HCEC 1CT (cell line): ENCODE results near the gene THBS2.
"Not testable (repeated sequence)": the region's sequence is repeated elsewhere in the genome, so short reads cannot be mapped to it uniquely, and the experiment has no call there.

Experiments used
- DNase-seq: peaks from one replicate; pipeline ENCODE4 v3.0.0-alpha.2; 2017

THBS2 gene

DNA sequence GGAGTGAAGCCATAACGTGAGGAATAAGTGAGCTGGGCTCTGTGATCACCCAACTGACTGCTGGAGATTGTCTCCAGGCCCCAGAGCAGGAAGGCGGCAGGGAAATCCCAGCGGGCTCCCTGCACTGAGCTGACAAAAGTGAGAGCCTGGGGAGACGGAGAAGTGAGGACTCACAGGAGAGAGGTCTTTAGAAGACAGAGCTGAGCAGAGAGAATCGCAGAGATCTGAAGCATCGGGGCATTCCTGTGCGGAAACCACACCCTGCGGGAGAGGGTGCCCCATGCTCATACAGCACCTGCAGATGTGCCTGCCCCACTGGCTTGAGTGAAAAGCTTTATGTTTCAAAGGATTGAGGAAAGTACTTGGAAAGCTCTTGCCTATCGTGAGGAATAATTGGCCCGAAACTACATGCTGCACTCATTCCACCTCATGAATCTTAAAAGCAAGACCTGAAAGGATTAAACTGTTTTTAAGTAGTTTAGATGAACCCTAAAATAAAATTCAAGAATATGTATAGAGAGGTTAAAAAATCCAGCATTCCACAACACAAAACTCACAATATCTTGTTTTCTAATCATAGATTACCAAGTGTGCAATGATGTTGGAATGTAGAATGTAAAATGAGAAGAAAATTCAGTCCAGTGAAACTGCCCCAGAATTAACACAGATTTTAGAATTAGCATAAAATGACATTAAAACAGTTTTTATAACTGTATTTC lies 17.7 kb upstream of the THBS2 start:
- DNase-seq, result no peak

DNA sequence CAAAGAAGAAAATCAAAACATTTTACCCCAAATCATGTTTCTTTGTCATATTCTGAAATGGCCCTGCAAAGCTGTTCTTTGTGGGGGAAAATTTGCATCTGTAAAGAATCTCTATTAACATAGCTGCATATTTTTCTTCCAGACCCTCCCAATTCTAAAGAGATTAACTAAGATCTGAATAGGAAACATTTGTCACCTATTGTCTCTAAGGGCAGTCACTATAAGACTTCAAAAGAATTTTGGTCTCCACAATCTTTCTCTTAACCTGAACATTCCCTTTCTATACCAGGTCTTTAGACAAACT lies 16.4 kb upstream of the THBS2 start:
- DNase-seq, result not testable (repeated sequence)

DNA sequence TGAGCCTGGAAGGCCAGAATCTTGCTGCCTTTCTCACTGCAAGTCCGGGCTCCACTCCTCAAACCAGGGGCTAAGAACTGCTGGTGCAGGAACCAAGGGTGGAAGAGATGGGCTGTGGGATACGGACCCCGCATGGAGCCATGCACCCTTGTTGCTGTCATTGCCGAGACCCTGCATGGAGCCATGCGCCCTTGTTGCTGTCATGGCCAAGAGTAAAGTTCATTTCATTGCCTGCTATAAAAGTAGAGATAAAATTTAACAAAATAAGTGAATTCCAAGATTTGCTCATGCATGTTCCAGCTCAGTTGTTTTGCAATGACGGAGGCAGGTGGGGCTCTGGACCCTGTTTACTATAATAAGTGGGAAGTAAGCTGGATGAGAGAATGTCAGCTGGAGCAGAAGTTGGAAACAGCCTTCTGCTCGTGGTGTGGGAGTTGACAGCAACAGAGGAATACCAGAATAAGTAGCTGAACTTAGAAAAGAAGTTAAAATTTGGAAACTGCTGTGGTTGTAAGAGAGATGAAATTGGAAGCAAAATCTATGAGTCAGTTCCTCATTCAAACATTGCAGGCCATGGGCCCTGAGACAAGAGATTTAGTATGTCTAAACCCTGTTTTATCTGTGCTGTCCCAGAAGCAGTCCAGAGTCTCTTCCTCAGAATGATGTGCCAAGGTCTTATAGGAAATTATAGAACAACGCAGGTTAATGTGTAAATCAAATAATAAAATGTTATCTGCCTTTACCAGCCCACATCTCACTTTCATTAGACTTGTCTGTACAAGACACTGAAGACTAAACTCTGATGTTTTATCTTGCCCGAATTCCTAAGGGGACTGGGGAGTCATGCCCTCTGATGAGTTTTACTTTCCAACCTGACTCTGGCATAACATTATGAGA lies 15.8 kb upstream of the THBS2 start:
- no peak for DNase-seq

DNA sequence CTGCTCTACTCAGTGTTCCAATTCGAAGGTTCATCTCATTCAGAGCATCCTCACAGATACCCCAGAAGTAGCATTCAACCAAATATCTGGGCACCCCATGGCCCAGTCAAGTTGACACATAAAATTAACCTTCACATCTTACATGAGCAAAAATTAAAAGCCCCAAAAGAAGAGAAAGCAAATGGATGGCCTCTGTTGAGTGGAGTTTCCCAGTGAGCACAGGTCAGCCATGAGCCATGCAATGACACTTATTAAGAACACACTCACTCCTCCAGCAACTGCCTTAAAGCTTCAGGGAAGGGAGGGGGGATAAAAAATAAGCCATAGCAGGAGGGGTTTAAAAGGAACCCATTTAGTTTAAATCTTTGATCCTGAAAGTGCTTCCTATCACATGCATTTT lies 14.6 kb upstream of the THBS2 start:
- DNase-seq, result no peak

DNA sequence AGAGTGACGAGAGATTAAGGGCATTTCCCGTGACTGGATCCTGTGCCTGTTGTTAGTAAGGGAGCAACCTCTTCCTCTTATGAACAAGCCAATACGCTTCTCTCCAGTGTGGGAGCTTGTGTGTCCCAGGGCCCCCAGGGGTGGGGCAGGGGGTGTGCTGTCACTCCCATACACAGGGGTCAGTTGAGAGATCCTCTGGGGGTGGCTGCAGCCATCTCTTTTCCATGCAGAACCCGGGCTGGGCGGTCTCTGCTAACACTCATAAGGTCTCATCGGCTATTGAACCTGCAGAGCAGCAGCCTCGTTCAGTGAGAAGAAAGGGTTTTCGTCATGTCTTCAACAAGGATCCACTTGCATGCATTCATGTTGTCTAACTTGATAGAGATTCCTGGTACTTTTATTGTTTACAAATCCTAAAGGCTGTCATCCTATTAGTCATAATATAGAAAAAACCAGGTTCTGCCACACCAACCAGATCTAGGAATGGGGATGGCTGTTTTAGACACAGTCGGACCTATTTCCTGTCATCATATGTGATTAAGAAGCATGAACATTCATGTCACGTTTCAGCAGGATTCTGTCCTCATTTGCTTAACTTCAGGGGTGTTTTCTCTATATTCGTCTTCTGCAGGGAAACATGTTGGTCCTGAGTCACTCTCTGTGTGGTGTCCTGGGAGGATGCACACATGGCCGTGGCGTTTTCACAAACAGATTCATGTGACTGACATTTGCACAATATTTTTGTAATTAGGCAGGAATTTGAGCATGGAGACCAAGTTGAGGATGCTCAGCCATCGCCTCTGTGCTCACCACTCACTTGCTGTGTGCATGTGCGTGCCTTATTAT lies 13.3 kb upstream of the THBS2 start:
- DNase-seq, result peak; percentile 65

DNA sequence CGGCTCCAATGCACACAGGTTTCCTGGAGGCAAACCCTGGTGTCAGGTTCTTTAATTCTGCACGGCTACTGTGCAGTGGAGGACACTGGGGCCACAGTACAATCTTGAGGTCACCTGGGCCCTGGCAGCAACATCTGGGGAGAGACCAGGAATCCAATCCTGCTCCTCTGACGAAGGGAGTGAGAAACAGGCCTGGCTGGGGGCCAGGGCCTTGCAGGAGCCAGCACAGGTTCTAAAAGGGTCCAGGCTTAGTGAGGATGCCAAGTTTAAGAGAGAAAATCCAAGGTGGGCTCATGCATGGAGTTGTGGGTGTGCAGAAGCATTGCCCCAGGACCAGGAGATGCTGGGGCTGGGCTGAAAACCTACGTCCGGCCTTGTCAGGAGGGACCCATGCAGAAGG lies 12.6 kb upstream of the THBS2 start:
- no peak for DNase-seq

DNA sequence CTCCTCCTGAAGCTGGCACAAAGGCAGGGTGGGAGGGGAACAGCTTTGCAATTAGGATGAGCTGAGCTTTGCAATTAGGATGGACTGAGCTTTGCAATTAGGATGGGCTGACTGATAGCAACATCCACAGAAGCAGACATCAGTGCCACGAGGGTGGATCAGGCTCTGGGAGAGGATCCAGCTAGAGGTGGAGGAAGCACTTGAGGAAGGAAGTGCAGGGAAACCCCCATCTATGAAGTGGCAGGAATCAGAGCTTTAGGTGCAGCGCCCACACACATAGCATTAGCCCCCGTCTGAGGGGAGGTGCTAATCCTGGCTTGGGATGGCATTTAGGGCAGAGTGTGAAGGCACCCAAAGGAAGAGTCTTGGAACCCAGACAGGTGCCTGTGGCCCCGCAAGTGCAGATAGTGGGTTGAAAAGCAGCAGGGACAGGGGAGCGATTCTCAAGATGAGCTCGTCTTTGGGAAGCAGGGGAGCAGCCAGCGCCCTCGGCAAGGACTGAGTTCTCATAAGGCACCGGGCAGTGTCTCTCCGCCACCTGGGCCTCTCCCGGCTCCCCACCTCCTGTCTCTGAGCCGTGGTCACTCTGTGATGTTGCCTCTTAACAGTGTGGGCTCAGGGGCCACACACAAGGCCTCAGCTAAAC lies 12.0 kb upstream of the THBS2 start:
- no peak for DNase-seq

DNA sequence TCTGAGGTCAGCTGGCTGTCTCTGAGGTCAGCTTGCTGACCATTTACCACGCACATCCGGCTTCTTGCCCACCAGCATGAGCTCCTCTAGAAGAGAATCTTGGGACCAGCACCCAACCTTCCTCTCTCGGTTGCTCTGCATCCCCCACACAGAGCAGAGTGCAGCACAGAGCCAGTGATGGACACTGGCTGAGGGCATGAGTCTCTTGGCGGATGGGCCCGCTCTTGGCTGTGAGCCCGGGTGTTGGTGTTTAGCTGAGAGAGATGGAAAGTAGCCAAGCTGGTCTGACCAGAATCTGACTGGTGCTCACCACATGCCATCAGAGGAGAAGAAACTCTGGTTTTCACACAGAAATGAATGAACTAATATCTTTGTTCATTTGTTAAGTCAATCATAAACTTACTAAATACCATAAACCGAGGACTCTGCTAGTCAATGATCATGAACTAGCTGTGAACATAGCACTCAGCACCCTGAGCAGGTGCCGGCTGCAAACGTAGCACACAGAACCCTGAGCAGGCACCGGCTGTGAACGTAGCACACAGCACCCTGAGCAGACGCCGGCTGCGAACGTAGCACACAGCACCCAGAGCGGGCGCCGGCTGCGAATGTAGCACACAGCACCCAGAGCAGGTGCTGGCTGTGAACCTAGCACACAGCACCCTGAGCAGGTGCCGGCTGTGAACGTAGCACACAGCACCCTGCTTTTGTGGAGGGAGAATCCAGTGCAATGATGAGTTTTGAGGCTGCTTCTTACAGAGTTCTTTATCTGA lies 10.4 kb upstream of the THBS2 start:
- no peak for DNase-seq

DNA sequence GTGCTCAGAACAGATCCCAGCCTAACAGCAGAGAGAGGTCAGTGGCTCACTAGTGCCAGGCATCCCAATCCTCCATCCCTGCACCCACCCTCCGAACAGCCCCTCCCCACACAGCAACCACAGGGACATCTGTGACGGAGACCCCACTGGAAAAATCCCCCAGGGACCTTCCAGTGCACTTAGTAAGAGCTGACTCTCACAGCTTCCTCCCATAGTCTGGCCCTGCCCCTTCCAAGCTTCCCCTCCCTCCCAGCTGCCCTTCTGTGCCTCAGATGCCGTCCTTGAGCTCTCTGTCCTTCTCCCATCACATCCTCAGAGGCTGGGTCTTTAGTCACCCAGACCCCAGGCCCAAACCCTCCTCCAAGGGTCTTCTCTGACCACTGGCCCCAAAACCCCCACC lies 9.7 kb upstream of the THBS2 start:
- DNase-seq, result no peak

DNA sequence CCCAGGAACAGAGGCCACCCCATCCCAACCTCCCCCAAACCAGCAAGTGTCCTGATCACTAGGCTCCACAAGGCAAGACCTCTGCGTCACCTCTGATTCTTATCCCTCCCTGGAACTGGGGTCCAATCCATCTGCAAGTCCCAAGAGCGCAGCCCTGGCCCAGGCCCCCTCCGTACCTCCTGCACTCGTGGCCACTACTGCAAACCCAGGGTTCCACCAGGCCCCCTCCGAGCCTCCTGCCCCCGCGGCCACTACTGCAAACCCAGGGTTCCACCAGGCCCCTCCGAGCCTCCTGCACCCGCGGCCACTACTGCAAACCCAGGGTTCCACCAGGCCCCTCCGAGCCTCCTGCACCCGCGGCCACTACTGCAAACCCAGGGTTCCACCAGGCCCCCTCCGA lies 9.0 kb upstream of the THBS2 start:
- DNase-seq, result not testable (repeated sequence)

DNA sequence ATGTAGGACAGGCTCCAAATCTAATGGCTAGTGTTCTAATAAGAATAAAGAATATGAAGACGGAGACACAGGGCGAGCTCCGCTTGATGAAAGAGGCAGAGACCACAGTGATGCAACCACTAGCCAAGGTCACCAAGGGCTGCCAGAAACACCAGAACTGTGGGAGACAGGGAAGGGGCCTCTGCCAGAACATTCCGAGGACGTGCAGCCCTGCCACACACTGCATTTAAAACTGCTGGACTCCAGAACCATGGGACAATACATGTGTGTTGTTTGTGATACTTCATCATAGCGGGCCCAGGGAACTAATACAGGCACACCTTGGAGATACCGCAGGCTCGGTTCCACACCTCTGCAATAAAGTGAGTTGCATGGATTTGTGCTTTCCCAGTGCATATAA lies 2.9 kb upstream of the THBS2 start:
- DNase-seq, result no peak

DNA sequence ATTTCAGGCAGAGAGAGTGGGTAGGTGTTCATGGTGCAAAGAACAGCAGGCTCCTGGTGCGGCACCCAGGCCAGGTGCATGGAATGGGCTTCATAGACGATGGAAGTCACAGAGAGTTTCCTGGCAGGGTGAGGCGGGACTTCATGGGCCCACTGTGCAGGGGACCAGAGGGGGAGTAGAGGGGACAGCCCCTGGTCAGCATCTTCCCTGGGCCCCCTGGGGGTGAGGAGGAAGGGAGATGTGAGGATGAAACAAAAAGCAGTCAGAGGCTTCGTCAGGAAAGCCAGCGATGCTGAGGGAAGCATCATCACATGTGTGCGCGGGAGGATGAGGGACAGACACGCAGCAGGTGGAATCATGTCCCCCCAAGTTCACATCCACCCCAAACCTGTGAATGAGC lies 2.4 kb upstream of the THBS2 start:
- no peak for DNase-seq

DNA sequence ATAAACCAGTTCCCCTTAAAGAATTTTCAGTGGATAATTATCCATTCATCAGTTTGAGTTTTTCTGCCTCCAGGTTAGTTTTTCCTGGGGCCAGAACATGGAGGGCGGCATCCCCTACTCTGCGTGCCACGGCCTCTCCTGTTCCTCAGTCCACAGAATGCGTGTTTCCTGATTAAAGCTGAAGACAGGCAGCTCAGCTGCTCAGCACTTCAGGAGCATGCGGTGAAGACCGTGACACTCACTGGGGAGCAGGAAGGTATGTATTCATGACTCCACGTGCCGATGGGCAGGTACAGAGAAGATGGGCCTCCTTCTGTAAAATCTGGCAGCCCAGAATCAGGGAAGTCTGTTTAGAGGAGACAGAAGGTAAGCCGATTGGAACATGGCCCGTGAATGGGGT lies 2.0 kb upstream of the THBS2 start:
- DNase-seq, result no peak

DNA sequence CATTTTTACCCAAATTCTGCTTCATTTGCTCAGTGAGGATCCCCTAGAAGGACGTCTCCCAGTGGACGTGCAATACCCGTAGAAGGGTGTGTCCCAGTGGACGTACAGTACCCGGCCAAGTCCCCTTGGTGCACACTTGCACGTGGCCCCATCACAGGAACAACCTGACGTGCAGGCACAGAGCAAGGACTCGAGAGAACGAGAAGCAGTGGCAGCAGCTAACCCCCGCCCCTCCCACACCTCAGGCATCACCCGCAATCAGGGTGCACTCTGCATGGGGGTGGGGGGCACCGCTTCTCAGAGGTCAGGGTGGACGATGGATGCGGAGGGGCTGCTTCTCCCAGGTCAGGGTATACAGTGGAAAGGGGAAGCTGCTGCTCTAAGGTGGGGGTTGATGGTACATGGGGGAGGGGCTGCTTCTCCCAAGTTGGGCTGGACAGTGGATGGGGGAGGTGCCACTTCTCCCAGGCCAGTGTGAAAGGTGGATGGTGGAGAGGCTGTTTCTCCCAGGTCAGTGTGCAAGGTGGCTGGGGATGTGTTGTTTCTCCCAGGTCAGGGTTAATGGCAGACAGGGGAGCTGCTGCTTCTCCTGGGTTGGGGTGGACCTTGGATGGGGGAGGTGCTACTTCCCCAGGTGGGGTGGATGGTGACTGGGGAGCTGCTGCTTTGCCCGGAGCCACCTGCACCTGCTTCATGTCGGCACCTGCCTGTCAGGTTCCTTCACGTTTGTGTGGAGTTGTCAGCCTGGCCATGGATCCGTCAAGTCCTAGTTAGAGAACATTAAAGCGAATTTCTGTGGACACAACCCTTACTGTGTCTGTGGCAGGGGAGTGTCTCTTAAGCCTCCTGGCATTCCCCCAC lies 1.0 kb upstream of the THBS2 start:
- no peak for DNase-seq

DNA sequence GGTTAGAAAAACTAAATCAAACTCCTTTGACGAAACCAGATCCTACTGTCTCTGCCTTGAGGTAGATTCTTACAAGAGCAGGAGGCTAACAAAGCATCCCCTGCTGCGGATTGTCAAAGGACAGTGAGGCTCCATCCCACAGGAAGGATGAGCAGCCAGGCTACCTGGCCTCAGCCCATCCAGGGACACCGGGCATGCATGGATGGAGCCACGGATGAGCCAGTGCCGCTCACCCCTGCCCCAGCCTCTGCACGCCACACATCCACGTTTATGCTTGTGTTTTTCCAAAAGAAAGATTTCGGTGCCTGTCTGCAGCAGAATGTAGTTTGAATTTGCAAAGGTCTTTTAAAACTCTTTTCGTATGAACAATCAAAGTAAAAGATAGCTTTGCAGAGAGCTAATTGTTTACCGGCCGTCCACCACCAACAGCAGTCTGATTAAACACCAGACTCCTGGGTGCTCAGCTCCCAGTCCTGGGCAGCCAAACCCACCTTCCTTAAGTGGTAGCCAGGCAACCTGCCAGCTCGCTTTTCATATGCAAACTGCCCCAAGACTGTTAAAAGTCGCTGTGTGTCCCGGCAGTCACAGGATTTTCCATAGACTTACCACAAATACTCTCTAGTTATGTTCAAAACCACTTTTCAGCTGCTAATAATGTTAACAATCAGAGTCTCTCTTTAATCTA lies 999 bp downstream of the THBS2 start:
- no peak for DNase-seq

DNA sequence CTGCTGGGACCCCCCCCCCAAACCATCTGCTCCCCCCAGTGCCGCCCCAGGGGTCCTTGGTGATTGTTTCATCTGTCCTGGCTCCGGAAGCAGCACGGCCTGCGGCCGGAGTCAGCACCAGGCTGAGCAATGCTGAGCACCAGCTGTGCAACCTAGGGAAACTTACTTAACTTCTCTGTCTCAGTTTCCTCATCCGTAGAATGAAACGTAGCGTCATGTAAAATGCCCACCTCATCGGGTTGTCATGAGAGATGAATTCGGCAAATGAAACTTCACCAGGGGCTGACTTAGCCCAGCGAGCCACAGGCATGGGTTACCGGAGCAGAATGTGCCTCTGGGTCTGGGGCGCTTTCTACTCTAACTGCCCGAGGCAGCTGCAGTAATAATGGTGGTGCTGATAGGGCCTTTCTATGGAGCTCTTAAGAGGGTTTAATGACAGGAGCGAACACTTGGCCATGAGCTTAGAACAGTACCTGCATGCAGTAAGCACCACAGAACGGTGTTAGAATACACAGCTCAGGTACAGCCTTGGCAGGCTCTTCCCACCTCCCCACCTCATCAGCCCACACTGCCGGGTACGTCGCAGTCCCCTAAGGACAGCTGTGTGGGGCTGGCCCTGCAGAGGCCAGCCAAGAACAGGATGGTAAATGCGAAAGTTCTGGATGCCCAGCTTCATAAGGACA lies 1.7 kb downstream of the THBS2 start:
- DNase-seq, result no peak

DNA sequence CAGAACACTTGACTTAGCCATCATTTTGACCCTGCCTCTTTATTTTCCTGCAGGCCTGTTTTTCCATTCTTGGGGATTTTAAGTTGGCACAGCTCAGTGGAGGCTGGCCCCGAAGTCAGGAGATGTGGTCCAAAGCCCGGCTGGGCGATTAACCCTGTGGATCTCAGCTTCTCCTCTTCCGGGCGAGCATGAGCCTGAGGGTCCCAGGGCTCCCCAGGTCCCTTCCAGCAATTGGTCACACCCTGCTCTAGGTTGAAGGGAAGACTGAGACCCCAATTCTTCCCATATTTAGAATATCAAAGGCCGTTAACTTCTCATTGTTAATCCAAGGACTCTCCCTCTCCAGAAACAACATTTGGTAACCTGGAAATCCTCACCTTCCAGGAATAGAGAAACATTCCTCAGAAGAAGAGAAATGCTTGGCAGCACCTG lies 2.3 kb downstream of the THBS2 start:
- DNase-seq, result no peak

DNA sequence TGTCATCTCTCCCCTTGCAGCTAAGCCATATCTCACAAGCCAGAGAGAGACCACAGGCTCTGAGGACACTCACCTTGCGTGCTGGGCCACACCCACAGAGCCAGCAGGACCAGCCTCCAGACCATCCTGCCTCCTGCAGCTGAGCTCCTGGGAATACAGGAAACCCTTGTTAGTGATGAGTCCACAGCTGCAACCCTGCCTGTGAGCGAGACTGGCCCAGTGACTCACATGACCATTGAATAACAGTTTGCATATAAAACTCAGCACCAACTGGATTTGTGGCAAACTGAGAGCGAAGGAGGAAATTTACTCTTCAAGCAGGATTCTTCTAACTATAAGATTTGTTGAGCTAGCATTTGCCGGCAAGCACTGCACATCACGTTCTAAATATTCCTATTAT lies 3.0 kb downstream of the THBS2 start:
- DNase-seq, result peak; percentile 77

DNA sequence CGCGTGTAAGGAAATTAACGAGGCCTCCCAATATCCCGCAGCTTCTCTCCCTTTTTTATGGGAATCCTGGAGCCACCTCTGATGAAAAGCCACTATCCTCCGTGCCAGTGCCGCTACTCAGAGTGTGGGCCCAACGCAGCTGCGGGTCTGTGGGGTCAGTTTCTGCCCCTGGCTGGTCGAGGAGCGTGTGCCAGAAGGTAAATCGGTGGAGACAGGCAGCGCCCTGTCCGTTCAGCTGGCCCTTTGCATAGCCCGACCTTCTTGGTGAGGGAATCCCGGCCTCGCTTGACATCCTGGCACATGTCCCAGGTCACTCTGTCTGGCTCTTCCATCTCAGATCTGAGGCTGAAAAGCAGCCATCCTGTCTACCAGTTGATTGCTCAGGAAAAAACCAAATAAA lies 4.6 kb downstream of the THBS2 start:
- DNase-seq, result no peak

DNA sequence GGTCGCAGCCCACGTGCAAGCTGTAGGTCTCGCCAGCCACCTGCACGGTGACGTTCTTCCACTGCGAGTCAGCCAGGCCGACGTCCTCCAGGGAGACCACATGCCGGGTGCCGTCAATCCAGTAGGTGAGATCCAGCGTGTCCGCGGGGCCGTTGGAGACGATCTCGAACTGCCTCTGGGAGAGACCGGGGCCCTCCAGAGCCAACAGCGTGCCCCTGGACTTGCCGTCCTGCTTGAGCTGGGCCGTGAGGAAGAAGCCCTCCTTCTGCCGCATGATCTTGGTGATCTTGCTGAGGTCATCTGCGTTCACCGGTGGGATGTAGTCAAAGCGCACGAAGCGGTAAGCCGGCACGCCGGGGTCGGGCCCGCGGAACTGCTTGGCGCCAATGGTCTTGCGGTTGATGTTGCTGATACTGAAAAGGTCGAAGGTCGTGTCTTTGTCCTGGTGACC lies 5.1 kb downstream of the THBS2 start:
- no peak for DNase-seq
